ENCODE measurements around the gene BRS3. TPM values are rescaled to one million over a fixed set of nuclear protein-coding genes. Genes with fewer than 3 reads are reported as not detected.
"Not testable (repeated sequence)": the region's sequence is repeated elsewhere in the genome, so short reads cannot be mapped to it uniquely, and the experiment has no call there.

BRS3 gene
- not detected for total RNA-seq

DNA sequence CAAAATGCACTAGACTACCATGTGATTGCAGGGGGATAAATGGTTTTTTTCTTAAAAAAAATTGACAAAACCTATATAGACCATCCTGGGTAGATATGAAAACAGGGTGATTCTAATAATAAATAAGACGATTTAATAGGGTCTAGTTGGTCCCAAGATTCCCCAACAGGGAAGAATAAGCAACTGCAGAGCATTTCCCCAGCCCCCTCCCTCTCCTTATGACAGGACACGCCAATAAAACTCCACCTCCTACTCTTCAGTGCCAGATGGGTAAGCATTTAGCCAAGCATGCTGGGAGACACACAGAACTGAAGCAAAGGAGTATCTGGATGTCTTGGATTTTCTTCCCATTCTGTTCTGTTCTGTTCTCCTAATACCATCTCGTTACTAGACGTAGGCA is at the start of gene BRS3:
BRS3 (plus strand) TSS at position 301 of the 400 bp plus-strand sequence. CDS start 168 bp downstream, outside the sequence.
- no peaks in the 10 kb centered on the region for H3K9me3 ChIP-seq (ENCODE audit: low read depth, low read length)
- no peaks in the 10 kb centered on the region for H3K27me3 ChIP-seq (ENCODE audit: insufficient read depth, low read length)
- no peaks in the 10 kb centered on the region for H3K4me1 ChIP-seq (ENCODE audit: insufficient read depth, low read length)
- no peak within 1 kb of the TSS for H3K4me3 ChIP-seq (ENCODE audit: low read length)

DNA sequence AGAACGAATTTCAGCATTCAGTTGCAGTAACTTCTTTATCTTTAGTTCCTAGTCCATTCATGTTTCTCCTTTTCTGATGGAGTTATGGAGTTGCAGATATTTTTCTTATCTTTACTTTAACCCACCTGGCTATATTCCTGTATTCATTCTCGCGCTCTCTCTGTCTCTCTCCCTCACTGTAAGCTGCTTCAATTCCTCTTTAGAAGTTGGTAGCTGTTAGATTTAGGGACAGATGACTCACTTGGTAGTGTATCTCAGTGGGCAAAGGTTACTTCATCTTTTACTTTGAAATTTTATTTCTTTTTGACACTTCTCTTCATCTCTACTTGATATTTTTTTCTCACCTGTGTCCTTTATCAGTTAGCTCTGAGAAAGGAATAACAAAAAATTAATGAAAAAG is 49.6 kb upstream of the BRS3 start:
- H3K9me3 ChIP-seq (ENCODE audit: low read depth, low read length): no peaks in the 10 kb centered on the region
- H3K4me3 ChIP-seq (ENCODE audit: low read length): no peak overlapping the region
- H3K4me1 ChIP-seq (ENCODE audit: insufficient read depth, low read length): no peaks in the 10 kb centered on the region
- no peaks in the 10 kb centered on the region for H3K27me3 ChIP-seq (ENCODE audit: insufficient read depth, low read length)

DNA sequence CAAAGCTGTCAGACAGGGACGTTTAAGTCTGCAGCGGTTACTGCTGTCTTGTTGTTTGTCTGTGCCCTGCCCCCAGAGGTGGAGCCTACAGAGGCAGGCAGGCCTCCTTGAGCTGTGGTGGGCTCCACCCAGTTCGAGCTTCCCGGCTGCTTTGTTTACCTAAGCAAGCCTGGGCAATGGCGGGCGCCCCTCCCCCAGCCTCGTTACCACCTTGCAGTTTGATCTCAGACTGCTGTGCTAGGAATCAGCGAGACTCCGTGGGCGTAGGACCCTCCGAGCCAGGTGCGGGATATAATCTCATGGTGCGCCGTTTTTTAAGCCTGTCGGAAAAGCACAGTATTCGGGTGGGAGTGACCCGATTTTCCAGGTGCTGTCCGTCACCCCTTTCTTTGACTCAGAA is 42.1 kb upstream of the BRS3 start:
- H3K9me3 ChIP-seq (ENCODE audit: low read depth, low read length); H3K27me3 ChIP-seq (ENCODE audit: insufficient read depth, low read length); H3K4me3 ChIP-seq (ENCODE audit: low read length); H3K4me1 ChIP-seq (ENCODE audit: insufficient read depth, low read length): not testable (repeated sequence)

DNA sequence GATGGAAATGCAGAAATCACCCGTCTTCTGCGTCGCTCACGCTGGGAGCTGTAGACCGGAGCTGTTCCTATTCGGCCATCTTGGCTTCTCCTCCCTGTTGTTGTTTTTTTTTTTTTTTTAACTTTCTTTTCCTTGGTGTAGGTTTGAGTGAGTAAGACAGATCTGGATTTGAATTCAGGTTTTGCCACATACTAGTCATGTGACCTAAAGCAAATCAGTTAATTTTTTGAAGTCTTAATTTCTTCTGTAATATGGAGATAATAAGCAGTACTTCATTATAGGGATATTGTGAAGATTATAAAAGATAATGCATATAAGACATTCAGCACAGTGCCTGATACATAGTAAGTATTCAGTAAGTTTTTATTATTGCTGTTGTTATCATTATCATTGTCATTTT is 41.5 kb upstream of the BRS3 start:
- Histone ChIP-seq H3K27me3 (ENCODE audit: insufficient read depth, low read length) (no peaks in the 10 kb centered on the region), H3K4me3 (ENCODE audit: low read length) (no peak overlapping the region)

DNA sequence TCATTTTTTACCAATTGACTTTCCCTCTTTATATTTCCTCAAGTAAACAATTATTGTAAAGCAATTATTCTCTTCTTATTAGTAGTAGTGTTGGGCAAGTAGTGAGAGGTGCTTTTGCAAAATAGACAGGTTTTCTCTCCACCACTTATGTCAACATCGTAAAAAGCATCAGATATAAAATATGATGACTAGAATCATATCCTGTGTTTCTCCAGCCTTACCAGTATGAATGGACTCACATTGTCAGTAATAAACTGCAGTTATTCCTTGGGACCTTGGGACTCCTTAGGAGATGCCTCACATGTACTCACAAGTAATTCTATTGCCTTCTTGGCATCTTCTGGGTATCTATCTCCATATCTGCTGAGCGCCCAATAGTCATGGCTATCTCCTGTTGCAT is 40.4 kb upstream of the BRS3 start:
- Histone ChIP-seq H3K9me3 (ENCODE audit: low read depth, low read length) (no peaks in the 10 kb centered on the region), H3K4me3 (ENCODE audit: low read length) (no peak overlapping the region), H3K27me3 (ENCODE audit: insufficient read depth, low read length) (no peaks in the 10 kb centered on the region), H3K4me1 (ENCODE audit: insufficient read depth, low read length) (no peaks in the 10 kb centered on the region)

More for the DNA sequence above, 41.5 kb upstream of the BRS3 start:
- H3K9me3 ChIP-seq (ENCODE audit: low read depth, low read length): no peaks in the 10 kb centered on the region
- H3K4me1 ChIP-seq (ENCODE audit: insufficient read depth, low read length): no peaks in the 10 kb centered on the region

DNA sequence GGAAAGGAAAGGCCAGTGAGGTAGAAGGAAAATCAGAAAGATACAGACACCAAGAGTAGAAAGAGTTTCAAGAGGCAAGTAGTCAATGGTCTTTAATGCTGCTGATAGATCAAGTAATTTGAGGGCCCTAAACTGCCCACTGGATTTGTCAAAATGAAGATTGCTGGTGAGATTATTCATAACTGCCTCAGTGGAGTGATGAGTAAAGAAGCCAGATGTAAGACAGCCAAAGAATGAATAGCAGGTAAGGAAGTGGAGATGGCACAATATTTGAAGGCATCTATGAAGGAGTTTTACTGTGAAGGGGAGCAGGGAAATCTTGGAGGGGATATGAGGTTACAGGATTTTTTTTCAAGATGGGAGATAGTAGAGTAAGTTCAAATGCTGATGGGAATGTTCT is 39.8 kb upstream of the BRS3 start:
- Histone ChIP-seq H3K9me3 (ENCODE audit: low read depth, low read length) (no peaks in the 10 kb centered on the region), H3K4me1 (ENCODE audit: insufficient read depth, low read length) (no peaks in the 10 kb centered on the region), H3K27me3 (ENCODE audit: insufficient read depth, low read length) (no peaks in the 10 kb centered on the region), H3K4me3 (ENCODE audit: low read length) (no peak overlapping the region)

DNA sequence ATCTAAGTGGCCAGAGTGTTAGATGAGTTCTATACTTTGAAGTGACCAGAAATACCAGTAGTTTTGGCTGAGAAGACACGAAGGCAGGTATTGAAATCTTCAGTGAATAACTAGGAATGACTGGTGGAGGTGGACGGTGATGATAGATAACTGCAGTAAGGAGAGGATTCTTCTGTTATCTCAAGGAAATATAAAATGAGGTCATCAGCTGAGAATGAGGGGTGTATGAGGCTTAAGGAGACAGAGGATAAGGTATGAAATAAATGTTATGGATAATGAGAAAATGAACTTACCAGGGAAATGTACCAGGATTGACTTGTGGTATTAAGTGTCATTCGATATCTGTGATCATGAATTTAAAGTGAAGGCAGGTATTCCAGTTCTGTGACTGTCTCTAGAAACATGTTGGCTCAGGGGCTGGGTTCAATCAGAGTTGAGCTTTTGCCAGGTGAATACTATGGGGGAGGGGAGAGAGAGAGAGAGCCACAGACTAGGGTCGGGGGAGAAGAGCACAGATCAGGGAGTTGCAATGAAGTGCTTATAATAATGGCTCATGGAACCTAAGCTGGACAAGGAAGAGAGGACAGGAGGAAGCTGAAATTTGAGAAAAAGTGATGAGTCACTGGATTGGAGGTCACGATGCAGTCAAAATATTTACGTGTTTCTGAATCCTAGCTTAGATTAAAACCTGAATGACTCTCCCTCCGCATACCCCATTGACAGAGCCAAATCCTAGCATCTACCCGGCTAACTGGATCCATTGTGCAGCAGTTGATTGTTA is 37.5 kb upstream of the BRS3 start:
- Histone ChIP-seq H3K9me3 (ENCODE audit: low read depth, low read length) (no peaks in the 10 kb centered on the region), H3K4me1 (ENCODE audit: insufficient read depth, low read length) (no peaks in the 10 kb centered on the region), H3K27me3 (ENCODE audit: insufficient read depth, low read length) (no peaks in the 10 kb centered on the region), H3K4me3 (ENCODE audit: low read length) (no peak overlapping the region)

DNA sequence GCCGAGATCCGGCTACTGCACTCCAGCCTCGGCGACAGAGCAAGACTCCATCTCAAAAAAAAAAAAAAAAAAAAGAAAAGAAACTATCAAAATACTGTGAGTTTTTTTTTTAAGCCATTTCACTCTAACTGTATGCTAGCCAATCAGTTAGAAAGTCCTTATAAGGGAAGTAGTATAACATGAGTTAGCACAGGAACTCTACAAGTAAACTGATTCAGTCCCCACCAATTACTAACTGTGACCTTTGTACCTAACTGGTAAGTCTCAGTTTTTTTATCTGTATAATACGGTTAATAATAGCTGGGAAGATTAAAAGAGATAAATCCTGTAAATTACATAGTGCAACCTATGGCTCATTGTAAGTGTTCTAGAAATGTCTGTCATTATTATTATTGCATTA is 35.1 kb upstream of the BRS3 start:
- Histone ChIP-seq H3K9me3 (ENCODE audit: low read depth, low read length) (no peaks in the 10 kb centered on the region), H3K4me1 (ENCODE audit: insufficient read depth, low read length) (no peaks in the 10 kb centered on the region), H3K4me3 (ENCODE audit: low read length) (no peak overlapping the region), H3K27me3 (ENCODE audit: insufficient read depth, low read length) (no peaks in the 10 kb centered on the region)

DNA sequence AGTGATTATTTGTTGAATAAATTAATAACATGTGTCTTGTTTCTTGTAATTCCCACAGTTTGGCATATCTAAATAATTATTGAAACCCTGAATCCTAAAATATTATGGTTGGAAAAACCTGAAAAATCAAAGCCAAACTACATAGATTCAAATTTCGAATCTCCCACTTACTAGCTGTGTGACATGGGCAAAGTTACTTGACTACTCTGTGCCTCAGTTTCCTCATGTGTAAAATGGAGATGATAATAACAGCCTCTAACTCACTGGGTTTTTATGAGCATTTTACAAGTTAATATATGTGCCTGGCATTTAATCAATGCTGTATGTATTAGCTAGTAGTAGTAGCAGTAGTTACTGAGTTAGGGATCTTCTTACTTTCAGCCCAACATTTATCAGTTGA is 34.6 kb upstream of the BRS3 start:
- H3K4me1 ChIP-seq (ENCODE audit: insufficient read depth, low read length): no peaks in the 10 kb centered on the region
- no peak overlapping the region for H3K4me3 ChIP-seq (ENCODE audit: low read length)
- no peaks in the 10 kb centered on the region for H3K27me3 ChIP-seq (ENCODE audit: insufficient read depth, low read length)
- H3K9me3 ChIP-seq (ENCODE audit: low read depth, low read length): no peaks in the 10 kb centered on the region

DNA sequence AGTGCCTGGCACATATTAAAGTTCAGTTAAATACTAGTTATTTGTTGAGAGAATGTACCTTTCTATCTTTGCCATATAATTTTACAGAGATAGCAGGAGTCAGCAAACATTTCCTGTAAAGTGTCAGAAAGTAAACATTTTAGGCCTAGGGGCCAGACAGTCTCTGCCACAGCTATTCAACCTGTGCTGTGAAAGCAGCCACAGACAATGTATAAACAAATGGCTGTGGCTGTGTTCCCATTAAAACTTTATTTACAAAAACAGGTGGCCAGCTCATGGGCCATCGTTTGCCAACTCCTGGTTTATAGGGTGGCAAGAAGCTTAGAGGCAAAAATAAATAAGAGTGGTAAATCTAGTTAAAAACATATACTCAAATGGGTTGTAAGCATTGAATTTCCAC is 34.0 kb upstream of the BRS3 start:
- H3K27me3 ChIP-seq (ENCODE audit: insufficient read depth, low read length): no peaks in the 10 kb centered on the region
- no peaks in the 10 kb centered on the region for H3K4me1 ChIP-seq (ENCODE audit: insufficient read depth, low read length)
- no peak overlapping the region for H3K4me3 ChIP-seq (ENCODE audit: low read length)
- H3K9me3 ChIP-seq (ENCODE audit: low read depth, low read length): no peaks in the 10 kb centered on the region

DNA sequence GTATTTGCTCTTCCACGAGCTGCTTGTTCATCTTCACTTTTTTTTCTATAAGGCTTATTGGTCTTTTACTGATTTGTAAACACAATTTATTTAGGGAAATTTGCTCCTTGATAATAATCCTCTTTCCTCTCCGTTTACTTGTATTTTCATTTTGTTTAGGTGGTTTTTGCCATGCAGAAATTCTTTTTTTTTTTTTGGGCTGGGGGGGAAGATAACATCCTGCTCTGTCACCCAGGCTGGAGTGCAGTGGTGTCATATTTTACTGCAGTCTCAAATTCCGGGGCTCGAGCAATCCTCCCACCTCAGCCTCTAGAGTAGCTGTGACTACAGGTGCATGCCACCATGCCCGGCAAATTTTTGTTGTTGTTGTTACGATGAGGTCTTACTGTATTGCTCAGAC is 31.6 kb upstream of the BRS3 start:
- Histone ChIP-seq H3K4me3 (ENCODE audit: low read length) (no peak overlapping the region), H3K27me3 (ENCODE audit: insufficient read depth, low read length) (no peaks in the 10 kb centered on the region), H3K9me3 (ENCODE audit: low read depth, low read length) (no peaks in the 10 kb centered on the region), H3K4me1 (ENCODE audit: insufficient read depth, low read length) (no peaks in the 10 kb centered on the region)

DNA sequence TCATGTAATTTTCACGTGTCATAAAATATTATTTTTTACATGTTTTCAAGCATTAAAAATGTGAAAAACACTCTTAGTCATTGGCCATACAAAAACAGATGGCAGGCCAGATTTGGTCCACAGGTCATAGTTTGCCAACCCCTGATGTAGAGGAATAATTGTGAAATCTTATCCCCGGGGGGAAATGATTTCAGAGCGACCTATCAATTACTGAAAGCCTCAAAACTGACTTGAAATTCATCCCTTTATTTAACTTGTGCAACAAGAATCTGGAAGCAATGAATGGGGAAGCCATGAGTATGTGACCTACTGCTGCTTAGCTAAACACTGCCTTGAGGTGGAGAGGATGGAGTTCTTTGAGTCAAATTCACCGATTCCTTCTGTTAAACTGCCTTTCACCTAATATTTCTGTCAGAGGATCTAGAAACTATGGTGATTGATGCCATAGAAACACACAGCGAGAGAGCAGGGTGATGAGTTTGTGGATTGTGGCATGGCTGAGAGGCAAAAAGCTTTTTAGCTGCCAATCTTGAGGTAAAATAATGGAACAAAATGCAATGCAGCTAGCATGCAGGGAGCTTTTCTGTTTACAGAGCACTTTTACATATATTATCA is 30.3 kb upstream of the BRS3 start:
- Histone ChIP-seq H3K4me3 (ENCODE audit: low read length) (no peak overlapping the region), H3K4me1 (ENCODE audit: insufficient read depth, low read length) (no peaks in the 10 kb centered on the region), H3K27me3 (ENCODE audit: insufficient read depth, low read length) (no peaks in the 10 kb centered on the region), H3K9me3 (ENCODE audit: low read depth, low read length) (no peaks in the 10 kb centered on the region)

DNA sequence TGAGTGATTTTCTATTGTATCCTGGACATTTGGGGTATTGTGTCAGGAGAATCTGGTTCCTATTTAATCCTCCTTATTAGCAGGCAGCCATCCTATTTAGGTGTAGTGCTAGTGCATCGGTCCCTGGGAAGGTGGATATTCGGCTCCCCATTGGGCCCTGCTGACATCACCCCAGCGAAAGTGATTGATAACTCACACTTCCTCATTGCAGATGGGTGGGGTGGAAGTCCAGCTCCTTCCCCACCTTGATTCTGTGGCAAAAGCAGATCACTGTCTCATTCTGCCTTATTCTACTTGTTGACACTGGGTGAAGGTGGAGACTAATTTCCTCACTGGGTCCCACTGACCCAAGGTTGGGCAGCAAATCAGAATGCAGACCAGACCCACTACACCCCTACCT is 23.2 kb upstream of the BRS3 start:
- Histone ChIP-seq H3K9me3 (ENCODE audit: low read depth, low read length) (no peaks in the 10 kb centered on the region), H3K4me3 (ENCODE audit: low read length) (no peak overlapping the region), H3K4me1 (ENCODE audit: insufficient read depth, low read length) (no peaks in the 10 kb centered on the region), H3K27me3 (ENCODE audit: insufficient read depth, low read length) (no peaks in the 10 kb centered on the region)

DNA sequence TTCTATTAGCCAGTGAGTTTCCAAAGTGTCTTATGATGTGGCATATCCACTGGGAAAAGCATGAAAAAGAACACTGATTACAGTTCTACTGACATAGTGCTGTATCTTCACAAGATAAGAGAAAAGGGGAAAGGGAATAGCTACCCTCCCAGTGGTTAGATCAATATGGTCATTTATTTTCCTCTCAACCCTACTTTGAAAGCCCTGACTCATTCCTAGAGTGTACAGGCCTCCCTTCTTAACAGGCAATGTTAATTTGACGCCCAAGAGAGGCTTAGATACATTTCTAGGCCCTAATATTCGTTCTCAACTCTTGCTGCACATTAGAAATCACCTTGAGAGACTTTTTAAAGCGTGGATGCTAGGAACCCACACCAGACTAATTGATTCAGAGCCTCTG is 20.4 kb upstream of the BRS3 start:
- no peaks in the 10 kb centered on the region for H3K9me3 ChIP-seq (ENCODE audit: low read depth, low read length)
- no peaks in the 10 kb centered on the region for H3K27me3 ChIP-seq (ENCODE audit: insufficient read depth, low read length)
- H3K4me1 ChIP-seq (ENCODE audit: insufficient read depth, low read length): no peaks in the 10 kb centered on the region
- no peak overlapping the region for H3K4me3 ChIP-seq (ENCODE audit: low read length)

DNA sequence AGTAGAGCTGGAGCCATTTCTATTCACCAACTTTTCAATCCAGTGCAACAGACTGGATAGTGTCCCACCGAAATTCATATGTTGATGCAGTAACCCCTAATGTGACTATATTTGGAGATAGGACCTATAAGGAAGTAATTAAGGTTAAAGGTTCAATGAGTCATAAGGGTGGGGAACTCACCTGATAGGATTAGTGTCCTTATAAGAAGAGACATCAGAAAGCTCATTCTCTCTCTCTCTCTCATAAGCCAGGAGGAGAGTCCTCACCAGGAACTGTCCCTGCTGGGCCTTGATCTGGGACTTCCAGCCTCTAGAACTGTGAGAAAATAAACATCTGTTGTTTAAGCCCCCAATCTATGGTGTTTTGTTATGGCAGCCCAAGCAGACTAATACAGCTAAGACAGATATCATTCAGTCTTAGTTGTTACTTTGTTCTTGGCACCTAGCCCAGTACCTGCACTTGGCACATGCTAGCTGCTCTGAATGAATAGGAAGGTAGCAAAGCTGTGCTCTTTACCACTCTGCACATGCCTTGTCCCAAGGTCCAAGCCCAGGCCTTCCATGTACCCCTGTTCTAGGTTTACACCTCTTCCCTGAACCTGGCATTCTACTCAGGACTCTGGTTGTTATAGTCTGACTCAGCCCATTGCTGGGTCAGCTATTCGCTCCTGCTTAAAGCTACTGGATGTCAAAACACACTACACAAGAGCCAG is 19.2 kb upstream of the BRS3 start:
- H3K27me3 ChIP-seq (ENCODE audit: insufficient read depth, low read length): no peaks in the 10 kb centered on the region

More for the DNA sequence above, 19.2 kb upstream of the BRS3 start:
- Histone ChIP-seq H3K4me1 (ENCODE audit: insufficient read depth, low read length) (no peaks in the 10 kb centered on the region), H3K4me3 (ENCODE audit: low read length) (no peak overlapping the region), H3K9me3 (ENCODE audit: low read depth, low read length) (no peaks in the 10 kb centered on the region)
